Right lobe of liver (tissue), 6 donors: Measurements from ENCODE around the gene PCED1A. TPM values are rescaled to one million over a fixed set of nuclear protein-coding genes. Genes with fewer than 3 reads are reported as not detected.

Experiments used
- ATAC-seq, 4 donors: fragments of 200-7000 bp; cut with Tn5 transposase; one replicate each; pipeline ENCODE4 v1.9.1; 2020; ENCODE audit warnings: mild to moderate bottlenecking in 4 of 4, moderate library complexity in 4 of 4
- DNase-seq, 3 donors: peaks; one replicate each; pipeline ENCODE4 v3.0.0-alpha.2; 2020
- H3K27ac ChIP-seq, 3 donors: fragments of 200-600 bp; one replicate each; pipeline ENCODE4 v1.8.0; 2022
- H3K27me3 ChIP-seq, 2 donors: fragments of 200-600 bp; one replicate each; pipeline ENCODE4 v1.8.0; 2022
- H3K36me3 ChIP-seq, 4 donors: fragments of 200-600 bp; sonication (generic) in 1 of 4; one replicate each; pipeline versions ENCODE4 v1.5.1 to v1.8.0; 2017 to 2022; ENCODE audit warnings: control low read depth in 1 of 4
- H3K4me1 ChIP-seq, 4 donors: fragments of 200-600 bp; sonication (generic) in 1 of 4; one replicate each; pipeline versions ENCODE4 v1.5.1 to v1.8.0; 2017 to 2022; ENCODE audit warnings: control low read depth in 1 of 4
- H3K4me3 ChIP-seq, 3 donors: fragments of 200-600 bp; one replicate each; pipeline ENCODE4 v1.8.0; 2022
- H3K9me3 ChIP-seq, 4 donors: fragments of 200-600 bp; sonication (generic) in 1 of 4; one replicate each; pipeline versions ENCODE4 v1.5.1 to v1.8.0; 2017 to 2022; ENCODE audit warnings: control low read depth in 1 of 4
- POLR2A ChIP-seq: fragments of 450-650 bp; IDR thresholded peaks from one replicate; pipeline ENCODE4 v1.6.1; 2017; ENCODE audit warnings: antibody characterized with exemption, mild to moderate bottlenecking
- WGBS: methylation state at CpG from one replicate; pipeline ENCODE4 v1.1.6; 2018; ENCODE audit warnings: low coverage, low lambda C conversion rate; ENCODE audit not compliant: insufficient coverage; ENCODE audit errors: missing lambda C conversion rate; 5-methylcytosine and 5-hydroxymethylcytosine counted together
- intact Hi-C, 2 donors: fragments of 100-400 bp; cut with DNase I; formaldehyde crosslinking; loops; one replicate each; pipeline versions ENCODE4 v1.11.2 to v1.14.1; 2022
- total RNA-seq, 6 experiments: library from RNA; depleted of rRNA in 2 of 6; stranded (reverse); fragments of >200 nt in 2 of 6; fragmentation: NEBNext Ultra II Directional in 3 of 6; extraction: Animal tissue kit (Norgen Biotek cat#: 25700) in 3 of 6; gene quantifications; one replicate each; pipeline versions ENCODE4 v1.1.0 to v1.2.4, GENCODE V29; 2016 to 2023
- TF ChIP-seq, protein P1 (sequence below), 4 donors: fragments of 200-600 bp in 3 of 4; fragments of 450-650 bp in 1 of 4; IDR thresholded peaks; one replicate each; pipeline versions ENCODE4 v1.5.1 to v1.8.0; 2016 to 2022; ENCODE audit warnings: antibody characterized with exemption in 4 of 4, mild to moderate bottlenecking in 2 of 4
- donor health status: DM: no; HTN: yes; CAD: no.
- donor health status: DM: no; HTN: no; CAD: no.
- donor health status: DM: no; HTN: no; CAD: no.
- donor health status: DM: no; HTN: yes; CAD: no.
- donor health status: DM: no; HTN: yes; CAD: no.

Gene PCED1A
- total RNA-seq, 6 experiments from 2014 or later: 9.6 to 22.2 (median 18.6) TPM

- Histone ChIP-seq H3K4me3 (no peak overlapping the region), H3K4me1 (no peaks in the 10 kb centered on the region), H3K27ac (no peak overlapping the region), H3K36me3 (no peaks in the 10 kb centered on the region), H3K9me3 (no peaks in the 10 kb centered on the region), H3K27me3 (no peaks in the 10 kb centered on the region)
- peak in 1 of 3 donors; percentile 16 for DNase-seq
- no peak for TF ChIP-seq POLR2A
- TF ChIP-seq, protein P1, sequence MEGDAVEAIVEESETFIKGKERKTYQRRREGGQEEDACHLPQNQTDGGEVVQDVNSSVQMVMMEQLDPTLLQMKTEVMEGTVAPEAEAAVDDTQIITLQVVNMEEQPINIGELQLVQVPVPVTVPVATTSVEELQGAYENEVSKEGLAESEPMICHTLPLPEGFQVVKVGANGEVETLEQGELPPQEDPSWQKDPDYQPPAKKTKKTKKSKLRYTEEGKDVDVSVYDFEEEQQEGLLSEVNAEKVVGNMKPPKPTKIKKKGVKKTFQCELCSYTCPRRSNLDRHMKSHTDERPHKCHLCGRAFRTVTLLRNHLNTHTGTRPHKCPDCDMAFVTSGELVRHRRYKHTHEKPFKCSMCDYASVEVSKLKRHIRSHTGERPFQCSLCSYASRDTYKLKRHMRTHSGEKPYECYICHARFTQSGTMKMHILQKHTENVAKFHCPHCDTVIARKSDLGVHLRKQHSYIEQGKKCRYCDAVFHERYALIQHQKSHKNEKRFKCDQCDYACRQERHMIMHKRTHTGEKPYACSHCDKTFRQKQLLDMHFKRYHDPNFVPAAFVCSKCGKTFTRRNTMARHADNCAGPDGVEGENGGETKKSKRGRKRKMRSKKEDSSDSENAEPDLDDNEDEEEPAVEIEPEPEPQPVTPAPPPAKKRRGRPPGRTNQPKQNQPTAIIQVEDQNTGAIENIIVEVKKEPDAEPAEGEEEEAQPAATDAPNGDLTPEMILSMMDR (IDR thresholded peaks at IDR 0.05): no peak
- intact Hi-C loops: no loop called here
- no peak for ATAC-seq
- 37% methylated on average over 16 of the region's 16 CpGs for WGBS
Observed at GRCh38 chr20:2804041-2804828, 36.2 kb downstream of the PCED1A start.

DNA sequence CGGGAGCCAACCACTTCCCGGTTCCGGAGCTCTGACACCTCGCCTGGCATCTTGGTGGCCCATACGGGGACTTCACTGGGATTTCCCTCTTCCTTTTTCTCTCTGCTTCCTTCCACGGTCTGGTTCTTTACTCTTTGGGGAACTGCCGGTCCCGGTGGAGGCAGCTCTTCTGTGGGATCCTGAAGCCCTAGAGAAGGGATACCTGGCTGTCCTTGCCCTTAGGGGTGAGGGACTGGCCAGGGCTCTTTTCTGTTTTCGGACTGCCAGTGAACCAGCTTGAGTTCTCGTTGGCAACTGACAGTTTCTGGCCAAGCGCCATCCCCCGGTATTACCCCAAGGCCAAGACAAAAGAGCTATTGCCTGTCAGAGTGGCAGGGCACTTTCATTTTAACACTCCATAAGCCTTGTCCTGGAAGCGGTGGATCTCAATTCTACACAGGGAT, 39.1 kb downstream of the PCED1A start:
- H3K36me3 ChIP-seq: no peaks in the 10 kb centered on the region
- WGBS: 12% methylated on average over 13 of the region's 13 CpGs
- DNase-seq (peak in 1 of 3 donors; percentile 26), ATAC-seq (no peak)
- H3K27ac ChIP-seq: no peak overlapping the region
- no peaks in the 10 kb centered on the region for H3K27me3 ChIP-seq
- no peaks in the 10 kb centered on the region for H3K4me1 ChIP-seq
- H3K4me3 ChIP-seq: no peak overlapping the region
- TF ChIP-seq, protein P1 (IDR thresholded peaks at IDR 0.05): no peak
- TF ChIP-seq POLR2A: no peak
- intact Hi-C loops: no loop called here
- H3K9me3 ChIP-seq: no peaks in the 10 kb centered on the region

- WGBS: 8% methylated on average over 11 of the region's 52 CpGs
- Histone ChIP-seq H3K27me3 (no peaks in the 10 kb centered on the region), H3K4me1 (no peaks in the 10 kb centered on the region), H3K36me3 (no peaks in the 10 kb centered on the region), H3K27ac (no peak within 1 kb of the TSS), H3K9me3 (no peaks in the 10 kb centered on the region), H3K4me3 (no peak within 1 kb of the TSS)
- ATAC-seq (no peak), DNase-seq (peak in 1 of 3 donors; percentile 54)
- intact Hi-C loops: no loop called here
- no peak for TF ChIP-seq POLR2A
- TF ChIP-seq, protein P1 (IDR thresholded peaks at IDR 0.05): no peak
Observed at GRCh38 chr20:2800521-2801285, 39.8 kb downstream of the PCED1A start, which contains the start of gene CPXM1. Gene CPXM1, minus strand, starts transcription at chr20:2800627. Its CDS starts 55 bp downstream, at chr20:2800572.

GRCh38 chr20:2799688-2800520, 40.6 kb downstream of the PCED1A start:
- H3K9me3 ChIP-seq: no peaks in the 10 kb centered on the region
- DNase-seq (peak in 1 of 3 donors; percentile 41), ATAC-seq (peak in 1 of 4 donors; percentile 22)
- no peaks in the 10 kb centered on the region for H3K27me3 ChIP-seq
- TF ChIP-seq, protein P1 (IDR thresholded peaks at IDR 0.05): no peak
- no peak for TF ChIP-seq POLR2A
- intact Hi-C loops: no loop called here
- no peak overlapping the region for H3K4me3 ChIP-seq
- no peaks in the 10 kb centered on the region for H3K4me1 ChIP-seq
- 16% methylated on average over 24 of the region's 61 CpGs for WGBS
- no peaks in the 10 kb centered on the region for H3K36me3 ChIP-seq
- no peak overlapping the region for H3K27ac ChIP-seq
